Activated CD8-positive, alpha-beta T cell treated with anti-CD3 and anti-CD28 coated beads, Interleukin-2, amount 10 ng/mL, durations not matched to agents 7 days and 5 days (primary cell): ENCODE measurements around the gene TRIM59. TPM values are rescaled to one million over a fixed set of nuclear protein-coding genes. Genes with fewer than 3 reads are reported as not detected.
A peak's percentile ranks its signal among the peaks of the same experiment; 100 is the strongest.

Experiments
- ATAC-seq: fragments of 150-1000 bp; cut with Tn5 transposase; one replicate; pipeline ENCODE4 v1.10.0; 2021; ENCODE audit warnings: moderate library complexity
- CTCF ChIA-PET: fragments of 350-600 bp; sonication (Branson Sonifier 250); formaldehyde crosslinking; loops from one replicate; lab custom pipeline; 2021; ENCODE audit warnings: antibody characterized with exemption; lab: Charles Lee
- POLR2A ChIA-PET: fragments of 350-600 bp; sonication (Branson Sonifier 250); formaldehyde crosslinking; loops from one replicate; lab custom pipeline; 2021; ENCODE audit warnings: antibody characterized with exemption; lab: Charles Lee
- DNase-seq: peaks from one replicate; pipeline ENCODE4 v3.0.0-alpha.2; 2020
- H3K27ac Mint-ChIP-seq: one replicate; pipeline ENCODE4 v1.8.0; 2021; ENCODE audit warnings: mild to moderate bottlenecking, mixed read lengths
- H3K27me3 Mint-ChIP-seq: one replicate; pipeline ENCODE4 v1.8.0; 2021; ENCODE audit warnings: low read depth, mixed read lengths
- H3K36me3 Mint-ChIP-seq: one replicate; pipeline ENCODE4 v1.8.0; 2021; ENCODE audit warnings: low read depth, mixed read lengths
- H3K4me1 Mint-ChIP-seq: one replicate; pipeline ENCODE4 v1.8.0; 2021; ENCODE audit warnings: low read depth, mixed read lengths
- H3K4me3 Mint-ChIP-seq: one replicate; pipeline ENCODE4 v1.8.0; 2021; ENCODE audit warnings: mild to moderate bottlenecking, mixed read lengths
- H3K9me3 Mint-ChIP-seq: one replicate; pipeline ENCODE4 v1.8.0; 2022; ENCODE audit warnings: mixed read lengths; ENCODE audit not compliant: insufficient read depth
- total RNA-seq, 2 experiments: library from RNA; stranded (reverse); gene quantifications; one replicate each; pipeline ENCODE4 v1.2.3, GENCODE V29; 2021

The TRIM59 gene
- total RNA-seq, 2 experiments from 2014 or later: 51.2 to 53.5 TPM

GRCh38 chr3:160403028-160403545, 46.5 kb downstream of the TRIM59 start:
- Mint-ChIP-seq H3K27ac (peak overlapping the region; percentile 71), H3K4me1 (peaks cover 45% of the 10 kb centered on the region), H3K27me3 (no peaks in the 10 kb centered on the region), H3K4me3 (peak overlapping the region; percentile 94), H3K36me3 (peaks cover 72% of the 10 kb centered on the region), H3K9me3 (no peaks in the 10 kb centered on the region)
- DNase-seq (no peak), ATAC-seq (no peak)
- POLR2A ChIA-PET: interaction anchor here (0.5 to 1.0 kb wide), 5 partner anchors 16 to 162 kb away, joined by 3 to 9 read pairs (median 4); partner anchors contain the start of genes KPNA4 and TRIM59
- CTCF ChIA-PET: interaction anchor here (1.0 to 2.2 kb wide), 3 partner anchors 10 to 371 kb away, joined by 3 to 9 read pairs (median 7); no protein-coding TSS in a partner anchor

- Mint-ChIP-seq H3K27me3 (no peaks in the 10 kb centered on the region), H3K36me3 (peaks cover 66% of the 10 kb centered on the region)
- no peak for ATAC-seq
These were observed 47.2 kb downstream of the TRIM59 start for GRCh38 chr3:160402221-160403027.

GRCh38 chr3:160401291-160402095, 48.1 kb downstream of the TRIM59 start:
- Mint-ChIP-seq H3K36me3 (peaks cover 60% of the 10 kb centered on the region), H3K4me1 (peaks cover 50% of the 10 kb centered on the region)
- ATAC-seq: no peak

More at GRCh38 chr3:160402221-160403027, 47.2 kb downstream of the TRIM59 start:
- peak overlapping the region; percentile 94 for H3K4me3 Mint-ChIP-seq
- no peaks in the 10 kb centered on the region for H3K9me3 Mint-ChIP-seq
- ChIA-PET CTCF (interaction anchor here (1.0 to 2.2 kb wide), 6 partner anchors 8 to 370 kb away, joined by 3 to 14 read pairs (median 6); no protein-coding TSS in a partner anchor), POLR2A (interaction anchor here (0.5 to 1.6 kb wide), 6 partner anchors 17 to 163 kb away, joined by 3 to 19 read pairs (median 4); partner anchors contain the start of genes KPNA4 and TRIM59)
- DNase-seq: no peak
- H3K27ac Mint-ChIP-seq: peak overlapping the region; percentile 65
- peaks cover 44% of the 10 kb centered on the region for H3K4me1 Mint-ChIP-seq

GRCh38 chr3:160400702-160401150, 48.9 kb downstream of the TRIM59 start:
- CTCF ChIA-PET: interaction anchor here (1.6 kb wide), 1 partner anchor 14 kb away, joined by 14 read pairs; no protein-coding TSS in a partner anchor
- POLR2A ChIA-PET: interaction anchor here (0.8 to 2.3 kb wide), 10 partner anchors 10 to 175 kb away, joined by 3 to 76 read pairs (median 6); partner anchors contain the start of genes C3orf80 and TRIM59
- ATAC-seq (peak; percentile 10), DNase-seq (peak; percentile 29)
- peak overlapping the region; percentile 94 for H3K4me3 Mint-ChIP-seq
- H3K36me3 Mint-ChIP-seq: peaks cover 54% of the 10 kb centered on the region
- H3K27ac Mint-ChIP-seq: peak overlapping the region; percentile 97
- H3K9me3 Mint-ChIP-seq: no peaks in the 10 kb centered on the region
- no peaks in the 10 kb centered on the region for H3K27me3 Mint-ChIP-seq
- peaks cover 47% of the 10 kb centered on the region for H3K4me1 Mint-ChIP-seq

More at GRCh38 chr3:160401291-160402095, 48.1 kb downstream of the TRIM59 start:
- CTCF ChIA-PET: interaction anchor here (1.0 to 2.2 kb wide), 4 partner anchors 8 to 369 kb away, joined by 4 to 14 read pairs (median 6); no protein-coding TSS in a partner anchor
- POLR2A ChIA-PET: interaction anchor here (0.6 to 1.6 kb wide), 4 partner anchors 11 to 48 kb away, joined by 4 to 19 read pairs (median 5); partner anchors contain the start of gene TRIM59
- H3K27me3 Mint-ChIP-seq: no peaks in the 10 kb centered on the region
- H3K4me3 Mint-ChIP-seq: peak overlapping the region; percentile 94
- H3K9me3 Mint-ChIP-seq: no peaks in the 10 kb centered on the region
- peak; percentile 27 for DNase-seq
- H3K27ac Mint-ChIP-seq: peak overlapping the region; percentile 93

GRCh38 chr3:160400030-160400701, 49.4 kb downstream of the TRIM59 start:
- no peaks in the 10 kb centered on the region for H3K9me3 Mint-ChIP-seq
- POLR2A ChIA-PET: interaction anchor here (0.6 to 2.3 kb wide), 13 partner anchors 7 to 175 kb away, joined by 3 to 76 read pairs (median 4); partner anchors contain the start of genes C3orf80 and TRIM59

GRCh38 chr3:160399125-160400029, 50.2 kb downstream of the TRIM59 start, which contains the start of the genes IFT80 and SMC4:
Gene IFT80 (minus strand): TSS chr3:160399225. CDS start chr3:160384600, 14,625 bp downstream.
Gene SMC4 (plus strand): TSS chr3:160399650. CDS start chr3:160400827, 1,177 bp downstream.
- peak; percentile 90 for ATAC-seq
- no peaks in the 10 kb centered on the region for H3K9me3 Mint-ChIP-seq
- peak within 1 kb of the TSS; percentile 97 for H3K27ac Mint-ChIP-seq
- POLR2A ChIA-PET: interaction anchor here (0.6 to 2.3 kb wide), 14 partner anchors 8 to 174 kb away, joined by 3 to 76 read pairs (median 4); partner anchors contain the start of genes C3orf80 and TRIM59
- CTCF ChIA-PET: interaction anchor here (0.9 to 1.5 kb wide), 3 partner anchors 16 to 51 kb away, joined by 3 read pairs; partner anchors contain the start of gene TRIM59
- peaks cover 46% of the 10 kb centered on the region for H3K36me3 Mint-ChIP-seq
- peaks cover 44% of the 10 kb centered on the region for H3K4me1 Mint-ChIP-seq
- peak; percentile 97 for DNase-seq
- peak within 1 kb of the TSS; percentile 94 for H3K4me3 Mint-ChIP-seq
- H3K27me3 Mint-ChIP-seq: no peaks in the 10 kb centered on the region

More at GRCh38 chr3:160400030-160400701, 49.4 kb downstream of the TRIM59 start:
- H3K4me1 Mint-ChIP-seq: peaks cover 47% of the 10 kb centered on the region
- H3K36me3 Mint-ChIP-seq: peaks cover 50% of the 10 kb centered on the region
- H3K27me3 Mint-ChIP-seq: no peaks in the 10 kb centered on the region
- peak overlapping the region; percentile 94 for H3K4me3 Mint-ChIP-seq
- peak; percentile 57 for DNase-seq
- CTCF ChIA-PET: interaction anchor here (0.9 to 1.5 kb wide), 3 partner anchors 15 to 51 kb away, joined by 3 read pairs; partner anchors contain the start of gene TRIM59
- peak overlapping the region; percentile 97 for H3K27ac Mint-ChIP-seq
- ATAC-seq: peak; percentile 30

GRCh38 chr3:160398820-160399124, 50.8 kb downstream of the TRIM59 start:
- H3K9me3 Mint-ChIP-seq: no peaks in the 10 kb centered on the region
- CTCF ChIA-PET: interaction anchor here (1.5 kb wide), 1 partner anchor 52 kb away, joined by 3 read pairs; no protein-coding TSS in a partner anchor
- POLR2A ChIA-PET: interaction anchor here (0.8 to 2.3 kb wide), 2 partner anchors 29 to 50 kb away, joined by 4 to 76 read pairs; partner anchors contain the start of gene TRIM59
- peak overlapping the region; percentile 97 for H3K27ac Mint-ChIP-seq
- peak; percentile 9 for ATAC-seq
- peaks cover 41% of the 10 kb centered on the region for H3K36me3 Mint-ChIP-seq
- DNase-seq: no peak
- H3K4me1 Mint-ChIP-seq: peaks cover 38% of the 10 kb centered on the region
- H3K27me3 Mint-ChIP-seq: no peaks in the 10 kb centered on the region
- H3K4me3 Mint-ChIP-seq: peak overlapping the region; percentile 94

- Mint-ChIP-seq H3K4me3 (no peak overlapping the region), H3K9me3 (no peaks in the 10 kb centered on the region), H3K27me3 (no peaks in the 10 kb centered on the region), H3K4me1 (peaks cover 29% of the 10 kb centered on the region), H3K27ac (no peak overlapping the region), H3K36me3 (peaks cover 11% of the 10 kb centered on the region)
- POLR2A ChIA-PET: no interaction called here
- CTCF ChIA-PET: no interaction called here
- DNase-seq: no peak
- ATAC-seq: no peak
These were observed 54.3 kb downstream of the TRIM59 start for GRCh38 chr3:160395297-160395696.

GRCh38 chr3:160394009-160394392, 55.6 kb downstream of the TRIM59 start:
- peaks cover 9% of the 10 kb centered on the region for H3K36me3 Mint-ChIP-seq
- no peaks in the 10 kb centered on the region for H3K27me3 Mint-ChIP-seq
- POLR2A ChIA-PET: no interaction called here
- ATAC-seq (no peak), DNase-seq (no peak)
- CTCF ChIA-PET: interaction anchor here (1.1 kb wide), 1 partner anchor 11 kb away, joined by 3 read pairs; no protein-coding TSS in a partner anchor
- no peaks in the 10 kb centered on the region for H3K9me3 Mint-ChIP-seq
- no peak overlapping the region for H3K4me3 Mint-ChIP-seq
- H3K27ac Mint-ChIP-seq: no peak overlapping the region
- peaks cover 29% of the 10 kb centered on the region for H3K4me1 Mint-ChIP-seq
